Adipocyte (in vitro differentiated cells): Measurements from ENCODE around the gene RASA2.
A peak's percentile ranks its signal among the peaks of the same experiment; 100 is the strongest.

Experiments
- DNase-seq: peaks from one replicate; pipeline ENCODE4 v3.0.0-alpha.2; 2015; ENCODE audit warnings: low read depth
- H3K27me3 ChIP-seq: replicated peaks from 2 replicates; pipeline ENCODE4 v1.7.0; 2013; ENCODE audit warnings: mild to moderate bottlenecking, low read length, moderate library complexity; ENCODE audit not compliant: control insufficient read depth, insufficient read depth
- H3K36me3 ChIP-seq: 2 replicates; pipeline ENCODE4 v1.7.0; 2013; ENCODE audit warnings: low read length, mild to moderate bottlenecking, moderate library complexity; ENCODE audit not compliant: control insufficient read depth, insufficient read depth, severe bottlenecking
- H3K4me1 ChIP-seq: 2 replicates; pipeline ENCODE4 v1.7.0; 2013; ENCODE audit warnings: mild to moderate bottlenecking, low read length, moderate library complexity; ENCODE audit not compliant: control insufficient read depth, insufficient read depth
- H3K4me3 ChIP-seq: 2 replicates; pipeline ENCODE4 v1.7.0; 2013; ENCODE audit warnings: mild to moderate bottlenecking, low read length, moderate library complexity
- H3K9ac ChIP-seq: 2 replicates; pipeline ENCODE4 v1.7.0; 2013; ENCODE audit warnings: mild to moderate bottlenecking, low read length, moderate library complexity
- H3K9me3 ChIP-seq: 2 replicates; pipeline ENCODE4 v1.7.0; 2013; ENCODE audit warnings: mild to moderate bottlenecking, low read length, moderate library complexity; ENCODE audit not compliant: control insufficient read depth

Gene RASA2

DNA sequence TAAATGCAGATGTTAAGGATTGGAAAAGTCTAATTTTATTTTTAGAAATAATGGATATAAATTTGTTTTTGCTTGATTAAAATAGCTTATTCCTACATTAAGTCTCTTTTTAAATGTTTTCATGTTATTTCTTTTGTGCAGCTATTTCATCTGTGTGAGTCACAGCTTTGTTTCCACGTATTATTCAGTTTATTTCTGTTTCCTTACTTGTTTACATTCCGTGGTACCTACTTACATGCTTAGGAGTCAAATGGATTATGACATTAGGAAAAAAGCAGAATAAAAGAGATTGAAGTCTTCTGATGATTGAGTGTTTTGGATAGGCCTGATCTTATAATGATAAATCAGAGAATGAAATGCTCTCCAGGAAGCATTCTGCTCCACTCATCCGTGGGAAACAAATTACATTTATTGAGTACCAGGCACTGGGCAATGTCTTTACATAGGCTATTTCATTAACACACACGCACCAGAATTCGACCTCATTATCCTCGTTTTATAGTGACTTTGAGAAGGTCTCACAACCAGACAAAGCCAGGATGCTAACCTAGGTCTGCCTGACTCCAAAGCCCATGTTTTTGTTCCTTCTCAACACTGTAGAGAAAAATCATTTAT lies 38.1 kb upstream of the RASA2 start:
- Histone ChIP-seq H3K9ac (peak overlapping the region; percentile 11), H3K27me3 (no peaks in the 10 kb centered on the region), H3K36me3 (peaks cover 40% of the 10 kb centered on the region), H3K4me3 (no peak overlapping the region), H3K4me1 (peaks cover 21% of the 10 kb centered on the region), H3K9me3 (peaks cover 6% of the 10 kb centered on the region)
- DNase-seq: peak; percentile 75

DNA sequence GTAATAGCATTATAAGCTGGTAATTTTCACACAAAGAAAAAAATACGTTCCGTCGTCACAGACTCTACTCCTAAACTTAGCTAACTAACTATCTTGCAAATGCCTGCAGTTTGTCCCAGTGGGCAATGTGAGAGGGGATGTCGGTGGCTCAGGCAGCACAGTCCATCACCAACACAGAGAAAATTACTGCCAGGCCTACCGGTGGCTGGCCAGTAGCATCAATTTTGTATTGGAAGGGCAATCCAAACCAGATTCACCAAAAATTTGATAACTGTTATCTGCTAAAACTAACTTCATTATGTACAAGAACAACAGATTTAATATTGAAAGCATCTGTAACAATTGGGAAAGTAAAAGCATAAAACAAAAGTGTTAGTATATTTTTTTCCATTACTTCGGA lies 37.4 kb upstream of the RASA2 start:
- Histone ChIP-seq H3K9me3 (peaks cover 2% of the 10 kb centered on the region), H3K27me3 (no peaks in the 10 kb centered on the region), H3K4me3 (no peak overlapping the region), H3K9ac (peak overlapping the region; percentile 13), H3K36me3 (peaks cover 33% of the 10 kb centered on the region), H3K4me1 (peaks cover 17% of the 10 kb centered on the region)
- no peak for DNase-seq

DNA sequence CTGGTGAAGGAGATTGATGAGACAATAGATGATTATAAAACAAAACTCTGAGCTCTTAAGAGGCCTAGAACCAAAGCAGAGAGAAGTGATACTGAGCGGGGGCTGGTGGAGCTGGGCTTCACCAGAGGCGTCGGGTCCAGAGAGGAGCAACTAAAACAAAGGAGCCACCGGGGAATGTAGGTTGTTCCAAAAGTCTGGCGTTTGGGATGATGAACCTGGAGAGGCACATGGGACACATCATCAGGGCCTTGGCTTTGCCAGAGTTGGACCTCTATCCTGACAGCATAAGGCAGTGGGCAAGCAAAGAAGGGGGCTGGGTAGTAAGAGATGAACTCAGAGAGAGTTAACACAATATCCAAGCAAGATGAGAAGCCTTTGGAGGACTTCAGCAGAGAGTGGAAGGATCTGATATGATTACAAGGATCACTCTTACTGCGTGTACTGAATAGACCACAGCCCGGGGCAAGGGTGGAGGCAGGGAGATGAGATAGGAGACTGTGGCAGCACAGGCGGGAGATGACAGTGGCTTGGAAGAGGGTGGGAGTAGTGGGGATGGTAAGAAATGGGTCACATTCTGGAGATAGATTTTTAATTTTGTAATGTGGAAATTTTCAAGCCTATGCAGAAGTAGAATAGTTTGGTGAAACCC lies 36.0 kb upstream of the RASA2 start:
- Histone ChIP-seq H3K4me1 (peaks cover 27% of the 10 kb centered on the region), H3K9me3 (no peaks in the 10 kb centered on the region), H3K36me3 (peaks cover 19% of the 10 kb centered on the region), H3K27me3 (no peaks in the 10 kb centered on the region), H3K9ac (no peak overlapping the region), H3K4me3 (no peak overlapping the region)
- DNase-seq: no peak

GRCh38 chr3:141452045-141452444 lies 34.8 kb upstream of the RASA2 start:
- Histone ChIP-seq H3K4me3 (no peak overlapping the region), H3K4me1 (peaks cover 35% of the 10 kb centered on the region), H3K9ac (peak overlapping the region; percentile 20), H3K27me3 (no peaks in the 10 kb centered on the region), H3K9me3 (no peaks in the 10 kb centered on the region), H3K36me3 (peaks cover 8% of the 10 kb centered on the region)
- DNase-seq: peak; percentile 83

DNA sequence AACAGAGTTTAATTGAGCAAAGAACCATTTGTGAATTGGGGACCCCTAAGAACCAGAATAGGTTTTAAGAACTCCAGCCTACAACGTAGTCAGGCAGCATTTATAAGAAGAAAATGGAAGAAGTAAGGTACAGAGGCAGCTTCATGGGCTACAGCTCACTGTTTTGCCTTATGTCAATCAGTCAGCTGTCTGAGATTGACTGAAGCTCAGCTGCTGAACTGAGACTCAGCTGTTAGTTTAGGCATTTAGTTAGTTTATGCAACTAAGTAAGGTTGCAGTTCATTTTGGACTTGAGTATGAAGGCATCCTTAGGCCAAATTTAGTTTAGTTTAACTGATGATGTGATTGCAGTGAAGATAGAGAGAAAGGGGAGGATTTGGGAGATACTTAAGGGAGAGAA lies 34.1 kb upstream of the RASA2 start:
- Histone ChIP-seq H3K36me3 (peaks cover 2% of the 10 kb centered on the region), H3K4me3 (no peak overlapping the region), H3K27me3 (no peaks in the 10 kb centered on the region), H3K9me3 (no peaks in the 10 kb centered on the region), H3K9ac (no peak overlapping the region), H3K4me1 (peaks cover 41% of the 10 kb centered on the region)
- DNase-seq: no peak

GRCh38 chr3:141454054-141454453 lies 32.8 kb upstream of the RASA2 start:
- Histone ChIP-seq H3K4me3 (no peak overlapping the region), H3K27me3 (no peaks in the 10 kb centered on the region), H3K36me3 (no peaks in the 10 kb centered on the region), H3K4me1 (peaks cover 35% of the 10 kb centered on the region), H3K9ac (no peak overlapping the region), H3K9me3 (no peaks in the 10 kb centered on the region)
- DNase-seq: no peak

DNA sequence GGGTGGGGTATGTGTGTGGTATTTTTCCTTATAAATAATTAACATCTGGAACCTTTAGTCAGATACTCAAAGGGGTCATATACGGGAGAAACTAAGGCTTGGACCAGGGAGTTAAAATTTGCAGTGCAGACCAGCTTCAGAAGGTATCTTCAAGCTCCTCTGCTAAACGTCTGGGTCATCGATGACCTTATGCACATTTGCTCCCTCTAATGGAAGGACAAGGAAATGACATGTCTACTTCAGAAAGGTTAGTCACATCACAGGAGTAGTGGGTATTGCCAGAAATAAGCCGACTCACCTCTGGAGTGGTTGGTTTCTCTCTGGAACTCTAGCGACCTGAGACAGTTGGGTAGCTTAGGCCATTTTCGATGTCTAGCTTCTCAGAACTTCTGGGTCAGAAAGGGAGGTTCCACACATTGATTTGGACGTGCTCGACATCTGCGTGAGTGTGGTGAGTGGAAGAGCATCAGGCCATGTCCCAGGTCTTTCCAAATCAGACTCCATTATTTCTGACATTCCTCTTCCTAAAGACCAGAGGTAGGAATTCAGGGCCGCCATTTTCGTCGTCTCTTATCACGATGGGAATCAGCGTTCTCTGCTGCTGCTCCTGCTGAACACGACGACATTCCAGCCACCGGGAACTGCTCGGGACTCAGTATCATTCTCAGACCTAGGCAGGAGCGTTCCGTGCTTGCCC lies 31.8 kb upstream of the RASA2 start:
- peak; percentile 87 for DNase-seq
- Histone ChIP-seq H3K9ac (peak overlapping the region; percentile 12), H3K9me3 (no peaks in the 10 kb centered on the region), H3K36me3 (no peaks in the 10 kb centered on the region), H3K27me3 (no peaks in the 10 kb centered on the region), H3K4me3 (no peak overlapping the region), H3K4me1 (peaks cover 30% of the 10 kb centered on the region)

DNA sequence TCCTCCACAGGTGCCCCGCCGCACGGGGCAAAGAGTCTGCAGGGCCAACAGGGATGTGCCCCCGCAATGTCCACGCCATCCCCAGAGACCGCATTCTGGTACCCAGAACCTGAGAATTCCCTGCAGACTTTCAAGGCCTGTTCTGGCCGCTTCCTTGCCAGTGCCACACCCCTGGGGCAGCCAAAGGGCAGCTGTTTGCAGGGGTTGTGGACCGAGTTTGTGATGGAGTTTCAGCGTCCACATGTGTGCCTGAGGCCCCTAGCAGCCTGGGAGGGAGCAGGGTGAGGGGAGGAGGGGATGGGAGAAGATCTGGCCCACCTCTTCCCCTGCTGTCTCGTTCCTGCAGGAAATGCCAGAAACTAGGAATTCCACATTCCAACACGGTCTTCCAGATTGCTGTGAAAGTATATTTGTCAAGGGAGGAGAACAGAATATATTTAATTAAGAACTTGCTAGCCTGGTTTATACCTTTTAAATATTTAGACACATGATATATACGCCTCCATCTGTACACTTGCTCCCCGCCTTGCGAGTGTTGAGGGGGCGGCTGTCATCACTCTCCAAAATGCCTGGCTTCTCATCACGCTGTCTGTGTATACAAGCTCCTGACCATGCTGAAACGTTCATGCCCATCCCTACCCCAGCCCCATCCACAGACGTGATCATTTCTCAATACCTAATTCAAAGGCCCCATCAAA lies 31.1 kb upstream of the RASA2 start:
- H3K4me3 ChIP-seq: peak overlapping the region; percentile 20
- no peaks in the 10 kb centered on the region for H3K9me3 ChIP-seq
- no peaks in the 10 kb centered on the region for H3K27me3 ChIP-seq
- H3K9ac ChIP-seq: peak overlapping the region; percentile 12
- H3K36me3 ChIP-seq: no peaks in the 10 kb centered on the region
- DNase-seq: no peak
- peaks cover 30% of the 10 kb centered on the region for H3K4me1 ChIP-seq

DNA sequence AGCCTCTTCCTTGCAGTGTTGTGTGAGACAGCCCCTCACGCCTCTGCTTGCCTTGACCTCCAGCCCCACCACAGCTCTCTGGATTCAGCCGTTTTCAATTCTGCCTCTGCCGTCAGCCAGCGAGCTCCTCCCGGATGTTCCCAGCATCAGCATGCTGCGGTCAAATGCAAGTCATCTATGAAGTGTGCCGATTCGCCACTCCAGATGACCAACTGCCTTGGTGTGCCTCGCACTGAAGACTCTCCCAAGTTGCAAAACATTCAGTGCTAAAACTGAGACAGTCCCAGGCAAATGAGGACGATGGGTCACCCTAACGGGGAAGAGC lies 30.6 kb upstream of the RASA2 start:
- Histone ChIP-seq H3K9ac (peak overlapping the region; percentile 12), H3K27me3 (no peaks in the 10 kb centered on the region), H3K4me1 (peaks cover 30% of the 10 kb centered on the region), H3K36me3 (no peaks in the 10 kb centered on the region), H3K9me3 (no peaks in the 10 kb centered on the region), H3K4me3 (peak overlapping the region; percentile 20)
- DNase-seq: no peak

DNA sequence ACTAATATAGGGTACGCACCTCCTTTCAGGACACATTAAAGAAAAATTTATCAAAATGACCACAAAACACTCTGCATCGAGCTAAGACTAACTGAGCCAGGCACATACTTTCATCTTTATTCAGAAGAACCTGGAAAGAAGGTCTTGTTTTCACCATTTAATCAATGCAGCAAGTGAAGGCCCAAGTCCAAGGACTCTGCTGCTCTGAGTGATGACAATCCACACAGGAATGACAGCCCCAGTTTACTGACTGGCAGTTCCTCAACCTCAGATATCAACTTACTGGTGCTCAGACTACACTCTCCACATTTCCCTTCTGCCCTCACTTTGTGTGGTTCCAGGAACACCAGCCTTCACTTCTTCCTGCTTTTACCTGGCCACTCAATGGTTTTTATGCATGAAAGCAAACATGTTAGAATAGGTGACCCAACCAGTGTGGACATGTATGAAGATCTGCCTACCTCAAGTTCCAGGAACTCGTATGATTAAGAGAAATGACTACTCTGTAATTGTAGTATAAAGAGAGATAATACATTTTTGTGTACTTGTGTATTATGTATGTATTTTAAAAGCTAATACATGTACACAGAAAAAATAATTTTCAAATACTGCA lies 29.1 kb upstream of the RASA2 start:
- H3K4me1 ChIP-seq: peaks cover 30% of the 10 kb centered on the region
- no peaks in the 10 kb centered on the region for H3K9me3 ChIP-seq
- no peaks in the 10 kb centered on the region for H3K36me3 ChIP-seq
- no peak overlapping the region for H3K9ac ChIP-seq
- no peaks in the 10 kb centered on the region for H3K27me3 ChIP-seq
- no peak overlapping the region for H3K4me3 ChIP-seq
- no peak for DNase-seq

GRCh38 chr3:141459008-141459407 lies 27.8 kb upstream of the RASA2 start:
- DNase-seq: no peak
- Histone ChIP-seq H3K9ac (no peak overlapping the region), H3K4me1 (peaks cover 30% of the 10 kb centered on the region), H3K36me3 (no peaks in the 10 kb centered on the region), H3K27me3 (no peaks in the 10 kb centered on the region), H3K9me3 (no peaks in the 10 kb centered on the region), H3K4me3 (no peak overlapping the region)
